Activated T-cell treated with anti-CD3 and anti-CD28 coated beads for 24 hours (primary cell): ENCODE measurements around the gene PHYH.
"Not testable (repeated sequence)": the region's sequence is repeated elsewhere in the genome, so short reads cannot be mapped to it uniquely, and the experiment has no call there.

ENCODE experiments used
- DNase-seq: peaks from one replicate; pipeline ENCODE4 v3.0.0-alpha.2; 2020; ENCODE audit warnings: low read depth

PHYH gene

DNA sequence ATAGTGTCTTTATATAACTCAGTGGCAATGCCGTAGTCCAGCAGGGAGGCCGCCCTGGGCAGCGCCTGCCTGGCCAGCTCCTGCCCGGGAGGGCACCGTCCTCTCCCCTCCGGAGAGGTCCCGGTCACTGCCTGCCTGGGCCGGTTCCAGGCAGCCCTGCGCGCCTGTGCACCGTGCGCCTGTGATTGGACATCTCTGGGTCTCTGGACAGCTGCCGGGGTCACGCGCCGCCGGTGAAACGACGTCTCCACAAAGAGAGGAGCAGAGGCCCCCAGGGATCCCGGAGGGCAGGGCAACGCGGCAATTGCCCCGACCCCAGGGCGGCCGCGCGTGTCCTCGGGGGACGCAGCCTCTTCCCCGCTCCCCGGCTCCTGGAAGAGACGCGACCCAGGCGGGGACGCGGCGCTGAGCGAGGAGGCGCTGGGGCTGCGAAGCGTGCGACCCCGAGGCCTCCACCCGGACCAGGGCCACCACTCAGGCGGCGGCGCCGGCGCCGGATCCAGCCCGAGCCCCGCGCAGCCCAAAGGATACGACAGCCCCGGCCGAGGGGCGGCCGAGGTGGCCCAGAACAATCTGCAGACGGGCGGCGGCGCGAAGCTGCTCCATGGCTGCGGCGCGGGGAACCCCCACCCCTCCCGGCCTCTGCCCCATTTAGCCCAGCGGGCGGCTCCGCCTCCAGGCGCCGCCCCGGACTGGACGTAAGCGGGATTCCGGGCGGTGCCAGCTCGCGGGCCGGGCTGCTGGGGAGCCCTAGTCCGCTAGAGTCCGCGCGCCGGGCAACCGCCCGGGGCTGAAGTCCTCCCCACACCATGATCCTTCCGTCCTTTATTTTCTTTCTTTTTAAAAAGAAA lies at the start of gene PHYH:
Gene PHYH, minus strand, starts transcription at position 628 of the 851 bp plus-strand sequence. Its CDS starts 22 bp downstream, at position 606.
- peak; percentile 68 for DNase-seq

DNA sequence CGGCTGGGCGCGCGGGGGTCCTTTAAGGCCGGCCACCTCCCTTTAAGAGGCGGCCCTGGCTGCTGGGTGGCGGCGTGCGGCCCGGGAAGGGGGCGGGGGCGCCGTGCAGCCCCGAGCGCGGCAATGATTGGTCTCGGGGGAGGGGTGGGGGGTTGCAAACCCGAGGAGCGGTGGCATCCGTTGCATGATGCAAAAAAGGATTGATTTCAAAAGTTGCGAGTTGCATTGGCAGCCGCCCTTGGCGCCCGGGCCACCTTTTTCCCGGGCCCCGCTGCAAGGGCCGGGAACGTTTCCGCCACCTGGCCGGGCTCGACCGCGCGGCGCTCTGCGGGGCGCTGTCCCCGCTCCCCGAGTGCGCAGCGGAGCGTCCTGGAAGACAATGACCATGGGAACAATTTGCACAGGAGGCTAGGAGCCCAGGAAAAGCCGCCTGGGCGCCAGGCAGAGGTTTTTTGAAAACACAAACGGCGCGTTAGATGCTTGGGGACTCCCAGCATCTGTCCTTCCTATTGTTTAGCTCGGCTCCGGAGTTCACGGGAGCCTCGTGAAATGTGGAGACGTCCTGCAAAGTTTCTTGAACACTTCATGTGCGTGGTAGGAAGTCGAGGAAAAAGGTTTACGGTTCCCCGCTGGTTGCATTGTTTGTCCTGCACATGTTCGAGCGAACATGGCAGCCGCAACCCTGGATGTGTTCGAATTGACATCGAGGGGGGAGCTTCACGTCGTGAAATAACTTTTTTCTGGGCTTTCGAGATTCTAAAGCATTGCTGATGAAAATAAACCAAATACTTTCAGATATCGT lies 48.6 kb upstream of the PHYH start, which contains the start of gene SEPHS1:
Gene SEPHS1, minus strand, starts transcription at position 78 of the 802 bp plus-strand sequence. CDS start 3,343 bp downstream, outside the sequence.
- DNase-seq: peak; percentile 77

DNA sequence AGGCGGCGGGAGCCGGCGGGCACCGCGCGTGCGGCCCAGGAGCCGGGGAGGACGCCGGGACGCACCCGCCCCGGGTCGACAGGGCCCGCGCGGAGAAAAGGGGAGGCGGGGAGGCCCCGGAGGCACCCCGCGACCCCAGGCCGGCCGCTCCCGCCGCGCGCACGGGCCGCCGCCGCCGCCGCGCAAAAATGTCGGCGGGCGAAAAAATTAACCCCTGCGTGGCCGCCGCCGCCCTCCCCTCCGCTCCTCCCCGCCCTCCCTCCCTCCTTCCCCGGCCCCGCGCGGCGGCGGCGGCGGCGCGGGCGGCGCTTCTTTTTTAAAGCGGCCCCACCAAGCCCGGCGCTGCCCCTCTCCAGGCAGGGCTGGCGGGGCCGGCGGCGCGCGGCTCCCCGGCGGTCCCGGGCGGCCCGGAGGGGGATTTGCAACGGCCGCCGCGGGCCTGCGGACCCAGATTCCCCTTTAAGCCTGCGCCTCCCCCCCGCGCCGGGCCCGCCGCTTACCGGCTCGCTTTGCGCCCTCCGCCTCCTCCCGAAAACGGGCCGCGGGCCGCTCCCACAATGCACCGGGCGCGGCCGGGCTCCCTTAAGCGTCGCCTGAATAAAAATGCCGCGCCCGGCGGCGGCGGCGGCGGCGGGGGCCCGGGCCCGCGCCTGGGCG lies 47.8 kb upstream of the PHYH start:
- DNase-seq: peak; percentile 67

DNA sequence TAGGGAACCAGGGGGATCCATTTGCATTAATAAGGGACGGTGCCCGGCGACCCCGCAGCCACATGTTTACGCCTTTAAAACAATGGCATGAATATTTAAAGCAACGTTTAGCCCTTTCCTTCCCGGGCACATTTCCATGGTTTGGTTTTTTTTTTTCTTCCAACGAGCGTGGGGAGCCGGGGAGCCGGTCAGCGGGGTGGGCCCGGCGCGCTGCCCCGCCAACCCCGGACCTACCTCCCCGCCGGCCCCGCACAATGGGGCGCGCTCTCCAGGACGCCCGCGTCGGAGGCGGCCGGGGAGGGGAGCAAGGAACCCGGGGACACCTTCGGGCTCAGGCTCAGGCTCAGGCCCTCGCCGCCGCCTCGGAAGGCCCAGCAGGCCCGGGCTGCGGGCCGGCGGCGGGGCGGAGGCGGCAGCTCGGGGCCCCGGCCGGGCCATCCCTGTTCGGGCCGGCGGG lies 47.2 kb upstream of the PHYH start:
- no peak for DNase-seq

DNA sequence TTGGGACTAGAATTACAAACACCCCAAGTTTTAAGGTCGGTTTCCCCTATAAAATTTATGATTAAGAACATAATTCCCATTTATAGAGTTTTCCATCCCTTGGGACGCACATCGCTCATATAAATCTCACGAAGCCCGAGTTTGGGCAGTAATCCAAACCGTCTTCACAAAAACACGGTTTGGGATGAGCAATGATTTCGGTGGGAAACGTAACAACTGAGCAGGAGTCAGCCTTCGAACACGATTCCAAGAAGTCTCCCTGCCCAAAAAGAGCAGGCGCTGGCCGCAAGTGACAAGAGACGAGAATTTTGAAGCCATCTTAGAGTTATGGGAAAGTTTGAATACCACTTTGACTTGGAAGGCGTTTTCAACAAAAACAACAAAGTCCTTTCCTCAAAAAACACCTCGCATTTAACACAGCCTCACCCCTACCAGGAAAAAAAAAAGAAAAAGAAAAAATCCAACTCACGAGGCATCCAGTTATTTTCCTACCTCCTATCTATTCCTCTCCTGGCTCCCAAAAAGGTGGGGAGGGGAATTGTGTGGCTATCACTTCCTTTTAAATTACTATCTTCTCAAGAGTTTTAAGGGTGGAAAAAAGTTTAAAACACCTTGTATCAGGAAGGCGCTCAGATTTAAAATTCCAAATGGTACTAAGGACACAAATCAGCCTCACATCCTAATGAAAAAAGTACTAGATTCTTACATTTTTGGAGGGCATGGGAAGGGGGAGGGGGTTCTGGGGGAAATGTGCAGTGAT lies 46.6 kb upstream of the PHYH start:
- DNase-seq: no peak

DNA sequence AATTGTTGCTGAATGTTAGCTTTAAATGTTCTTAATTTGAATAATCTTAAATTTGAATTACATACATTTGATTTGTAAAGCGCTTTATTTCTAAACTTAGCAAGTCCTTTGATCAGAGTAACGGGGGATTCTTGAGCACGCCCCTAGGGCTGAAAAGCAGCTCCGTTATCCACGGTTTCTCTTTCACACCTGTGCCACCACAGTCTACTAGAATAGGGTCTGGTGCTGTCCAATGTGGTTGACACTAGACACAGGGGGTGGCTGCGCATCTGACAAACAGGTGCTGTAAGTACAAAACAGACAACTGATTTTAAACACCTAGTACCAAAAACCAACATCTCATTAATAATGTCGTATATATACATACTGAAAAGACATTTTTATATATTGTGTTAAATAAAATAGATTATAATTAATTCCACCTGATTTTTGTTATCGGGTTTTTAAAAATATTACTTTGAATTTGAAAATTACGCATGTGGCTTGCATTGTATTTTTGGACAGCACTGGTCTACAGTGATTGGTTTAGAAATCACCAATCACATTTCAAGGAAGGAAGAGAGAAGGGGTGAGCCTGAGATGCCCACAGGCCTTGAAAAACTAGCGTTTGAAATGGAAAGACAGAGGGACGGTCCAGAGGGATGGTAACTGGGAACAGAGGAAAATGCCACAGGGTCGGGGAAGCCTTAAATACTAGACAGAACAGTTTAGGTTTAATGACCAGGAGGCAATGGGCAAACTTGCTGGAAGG lies 40.9 kb upstream of the PHYH start:
- DNase-seq: no peak

DNA sequence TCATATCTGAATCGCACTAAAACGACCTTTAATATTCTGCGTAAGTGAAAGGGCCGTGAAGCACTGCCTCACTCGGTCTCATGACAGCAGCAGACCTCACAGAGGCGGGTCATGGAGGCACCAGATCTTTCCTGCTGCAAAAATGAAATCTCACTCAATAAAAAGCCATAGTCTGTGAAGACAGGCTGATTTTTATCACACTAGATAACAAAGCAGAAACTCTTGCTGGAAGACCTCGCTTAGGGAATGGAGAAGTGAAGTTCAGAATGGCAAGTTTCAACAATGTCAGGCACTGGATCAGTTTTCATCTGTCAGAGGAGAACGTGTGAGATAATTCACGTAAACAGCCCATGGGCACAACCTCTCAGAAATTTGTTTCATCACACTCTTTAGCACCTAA lies 40.2 kb upstream of the PHYH start:
- no peak for DNase-seq

DNA sequence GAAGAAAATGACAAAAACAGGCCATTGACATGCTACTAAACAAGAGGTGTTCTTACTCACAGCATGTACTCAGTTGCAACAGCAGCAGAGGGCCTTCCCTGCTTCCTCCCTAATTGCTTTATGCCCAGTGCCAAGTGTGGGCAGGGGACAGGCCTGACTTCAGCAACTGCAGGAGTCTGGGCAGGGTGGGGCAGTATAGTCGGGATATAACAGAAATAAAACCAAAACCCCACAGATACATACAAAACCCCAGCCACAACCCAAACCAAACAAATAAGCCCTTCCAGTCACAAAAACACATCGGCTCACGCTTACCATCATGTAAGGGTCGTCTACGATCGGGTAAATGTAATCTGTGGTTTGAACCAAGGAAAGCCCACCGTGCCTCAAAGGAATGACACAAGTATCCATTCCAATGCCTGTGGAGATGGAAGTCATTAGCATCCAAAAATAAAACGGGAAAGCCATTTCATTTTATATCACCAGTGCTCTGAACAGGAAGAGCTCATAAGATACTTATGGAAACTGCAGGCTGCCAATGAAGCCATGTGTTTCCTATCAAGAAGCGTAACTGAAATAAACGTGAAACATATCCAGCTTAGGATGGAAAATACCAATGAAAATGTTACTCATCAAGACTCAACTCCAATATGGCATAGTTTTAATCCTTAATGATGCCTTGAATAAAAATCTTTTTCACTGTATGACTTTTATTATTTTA lies 38.7 kb upstream of the PHYH start:
- DNase-seq: no peak

DNA sequence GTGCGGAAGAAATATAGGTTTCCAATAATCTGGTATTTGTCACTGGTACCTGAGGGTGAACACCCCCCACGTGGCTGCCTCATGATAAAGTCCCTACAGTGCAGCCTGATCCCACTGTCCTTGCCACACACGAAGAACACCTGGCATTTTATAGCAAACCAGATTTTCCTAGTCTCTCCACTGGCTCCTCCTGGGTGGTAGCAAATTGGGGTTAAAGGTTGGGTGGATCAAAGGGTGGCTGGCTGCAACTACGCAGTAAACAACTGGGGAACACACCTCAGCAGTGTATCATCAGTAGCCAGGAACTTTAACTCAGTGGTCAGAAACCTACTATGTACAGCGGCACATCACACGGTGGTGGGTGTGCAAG lies 37.9 kb upstream of the PHYH start:
- DNase-seq: no peak

DNA sequence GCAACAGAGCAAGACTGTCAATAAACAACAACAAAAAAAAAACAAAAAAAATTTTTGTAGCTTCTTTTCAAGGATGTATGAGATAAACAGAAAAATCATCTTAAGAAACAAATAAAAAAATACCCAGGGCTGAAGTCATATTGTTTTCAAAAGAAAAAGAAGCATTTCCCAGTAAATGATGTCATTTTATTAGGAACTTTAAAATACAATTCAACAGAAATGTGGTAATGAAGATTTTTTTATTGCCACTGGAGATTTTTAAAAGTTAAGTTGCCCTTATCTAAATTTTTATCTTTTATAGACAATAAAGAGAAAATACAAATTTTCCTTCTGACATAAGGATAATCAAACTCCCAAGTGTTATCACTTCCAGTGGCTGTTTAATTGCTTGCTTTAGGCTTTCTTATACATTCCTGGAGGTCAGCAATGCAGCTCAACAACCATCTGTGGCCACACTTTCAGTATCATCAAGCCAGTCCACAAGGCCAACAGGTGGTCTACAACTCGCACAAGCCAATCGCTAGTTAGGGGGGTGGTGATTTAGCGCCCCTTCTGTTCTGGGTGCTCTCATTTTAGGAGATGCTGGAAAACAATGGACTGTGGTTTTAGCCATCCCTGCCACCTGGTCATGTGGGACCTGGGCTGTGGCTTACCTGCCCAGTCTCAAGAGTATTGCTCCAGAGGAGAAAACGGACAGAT lies 37.4 kb upstream of the PHYH start:
- no peak for DNase-seq

DNA sequence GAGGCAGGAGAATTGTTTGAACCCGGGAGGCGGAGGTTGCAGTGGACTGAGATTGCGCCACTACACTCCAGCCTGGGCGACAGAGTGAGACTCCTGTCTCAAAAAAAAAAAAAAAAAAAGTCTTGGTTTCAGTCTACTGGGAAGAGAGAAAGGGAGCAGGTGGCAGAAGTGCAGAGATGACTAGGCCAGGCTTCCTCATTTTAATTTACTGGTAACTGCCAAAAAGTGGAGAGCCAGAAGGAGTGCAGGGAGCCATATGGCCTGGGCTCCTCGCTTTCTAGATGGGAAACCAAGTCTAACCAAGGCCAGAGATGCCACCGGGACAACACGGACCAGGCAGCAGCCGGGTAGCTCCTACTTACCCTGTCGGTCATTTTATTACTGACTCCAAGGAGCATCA lies 36.0 kb upstream of the PHYH start:
- no peak for DNase-seq

DNA sequence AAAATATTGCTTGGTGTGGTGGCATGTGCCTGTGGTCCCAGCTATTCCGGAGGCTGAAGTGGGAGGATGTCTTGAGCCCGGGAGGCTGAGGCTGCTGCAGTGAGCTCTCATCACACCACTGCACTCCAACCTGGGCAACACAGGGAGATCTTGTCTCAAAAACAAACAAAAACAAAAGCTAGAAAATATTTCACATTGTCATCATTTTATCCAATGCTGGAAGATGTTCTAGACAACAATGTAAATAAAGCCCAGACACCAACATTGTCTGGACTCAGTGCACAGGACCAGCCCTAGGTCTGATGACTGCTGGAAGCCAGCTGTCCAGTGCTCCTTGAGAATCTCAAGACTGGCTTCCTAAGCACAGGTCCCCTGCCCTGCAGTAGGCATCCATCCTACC lies 34.7 kb upstream of the PHYH start:
- DNase-seq: no peak

DNA sequence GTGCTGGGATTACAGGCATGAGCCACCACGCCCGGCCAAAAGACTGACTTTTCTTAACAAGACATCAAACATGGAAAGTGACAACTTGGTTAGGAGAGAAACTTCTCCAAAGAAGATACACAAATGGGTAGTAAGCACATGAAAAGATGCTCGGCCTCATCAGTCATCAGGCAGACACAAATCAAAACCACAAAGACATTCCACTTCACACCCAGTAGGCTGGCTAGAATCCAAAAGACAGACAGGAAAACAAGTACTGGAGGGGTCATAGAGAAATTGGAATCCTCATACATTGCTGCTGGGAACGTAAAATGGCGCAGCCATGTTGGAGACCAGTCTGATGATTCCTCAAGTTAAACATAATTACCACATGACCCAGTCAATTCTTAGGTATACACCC lies 31.8 kb upstream of the PHYH start:
- DNase-seq: no peak

DNA sequence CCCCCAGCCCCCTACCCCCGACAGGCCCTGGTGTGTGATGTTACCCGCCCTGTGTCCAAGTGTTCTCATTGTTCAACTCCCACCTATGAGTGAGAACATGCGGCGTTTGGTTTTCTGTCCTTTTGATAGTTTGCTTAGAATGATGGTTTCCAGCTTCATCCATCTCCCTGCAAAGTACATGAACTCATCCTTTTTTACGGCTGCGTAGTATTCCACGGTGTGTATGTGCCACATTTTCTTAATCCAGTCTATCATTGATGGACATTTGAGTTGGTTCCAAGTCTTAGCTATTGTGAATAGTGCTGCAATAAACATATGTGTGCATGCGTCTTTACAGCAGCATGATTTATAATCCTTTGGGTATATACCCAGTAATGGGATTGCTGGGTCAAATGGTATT lies 31.1 kb upstream of the PHYH start:
- not testable (repeated sequence) for DNase-seq

DNA sequence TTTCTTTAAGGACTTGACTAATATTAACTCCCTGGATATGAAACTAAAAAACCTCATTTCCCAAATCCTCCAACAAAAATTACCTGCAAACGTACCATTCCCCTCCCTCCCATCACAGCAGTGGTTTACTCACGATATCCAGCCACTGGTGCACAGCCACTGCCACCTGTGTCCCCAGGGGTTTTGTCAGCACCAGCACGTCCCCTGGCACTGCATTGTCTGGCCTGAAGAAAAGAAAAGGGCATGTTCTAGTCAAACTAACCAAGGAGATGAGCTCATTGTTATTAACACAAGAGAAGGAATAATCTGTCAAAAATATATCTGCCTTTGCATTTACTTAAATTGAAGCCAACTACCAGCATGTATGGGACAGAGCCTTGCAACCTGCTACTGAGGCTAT lies 29.7 kb upstream of the PHYH start:
- no peak for DNase-seq

DNA sequence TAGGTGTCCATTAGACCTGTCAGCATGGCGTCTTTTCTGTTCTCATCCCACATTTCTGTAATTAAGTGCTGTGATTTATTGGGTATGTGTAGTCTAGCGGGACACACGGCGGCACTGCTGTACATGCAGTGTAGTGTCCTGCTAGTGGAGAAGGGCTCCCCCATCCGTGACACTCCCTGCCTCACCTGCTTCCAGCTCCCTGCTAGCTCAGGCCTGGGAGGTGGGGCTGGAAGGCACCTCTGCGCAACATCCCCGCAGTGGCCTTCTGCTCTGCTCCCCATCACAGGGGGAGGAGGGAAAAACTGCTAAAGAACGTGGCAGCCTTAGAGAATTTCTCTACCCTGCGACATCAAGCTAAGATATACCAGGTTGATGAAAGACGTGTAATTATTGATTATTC lies 28.7 kb upstream of the PHYH start:
- DNase-seq: no peak

DNA sequence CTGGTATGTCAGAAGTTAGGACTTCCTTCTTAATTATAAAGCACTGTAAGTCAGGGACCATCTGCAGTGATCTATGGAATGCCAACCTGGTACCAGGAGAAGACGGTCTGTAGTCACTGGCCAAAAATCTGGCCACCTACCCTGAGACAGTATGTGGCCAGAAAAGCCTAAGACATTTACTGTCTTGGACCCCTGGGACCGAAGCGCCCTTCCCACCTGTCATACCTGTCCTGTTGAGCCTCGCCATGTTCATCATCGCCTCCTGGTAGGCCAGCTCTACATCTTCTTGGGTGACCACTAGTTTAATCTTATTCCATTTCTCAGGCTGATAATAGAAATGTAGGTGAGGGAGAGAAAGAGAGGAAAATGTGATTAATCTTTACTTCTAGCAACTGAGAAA lies 28.3 kb upstream of the PHYH start:
- no peak for DNase-seq

DNA sequence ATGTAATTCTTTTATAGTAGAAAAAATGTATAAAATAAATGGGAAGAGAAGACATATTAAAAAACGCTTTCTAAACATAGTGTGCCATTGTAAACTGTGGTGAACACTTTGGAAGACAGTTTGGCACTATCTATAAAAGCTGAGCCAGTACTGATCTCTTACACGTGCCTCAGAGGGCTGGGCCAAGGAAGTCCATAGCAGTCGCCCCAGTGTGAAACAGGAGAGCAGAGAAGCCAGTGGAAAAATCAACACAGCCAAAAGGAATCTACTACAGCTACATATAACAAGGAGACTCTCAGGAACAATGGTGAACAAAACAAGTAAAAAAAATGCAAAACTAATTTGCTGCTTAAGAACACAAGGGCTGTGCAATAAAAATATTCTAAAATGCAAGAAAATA lies 27.7 kb upstream of the PHYH start:
- DNase-seq: no peak

DNA sequence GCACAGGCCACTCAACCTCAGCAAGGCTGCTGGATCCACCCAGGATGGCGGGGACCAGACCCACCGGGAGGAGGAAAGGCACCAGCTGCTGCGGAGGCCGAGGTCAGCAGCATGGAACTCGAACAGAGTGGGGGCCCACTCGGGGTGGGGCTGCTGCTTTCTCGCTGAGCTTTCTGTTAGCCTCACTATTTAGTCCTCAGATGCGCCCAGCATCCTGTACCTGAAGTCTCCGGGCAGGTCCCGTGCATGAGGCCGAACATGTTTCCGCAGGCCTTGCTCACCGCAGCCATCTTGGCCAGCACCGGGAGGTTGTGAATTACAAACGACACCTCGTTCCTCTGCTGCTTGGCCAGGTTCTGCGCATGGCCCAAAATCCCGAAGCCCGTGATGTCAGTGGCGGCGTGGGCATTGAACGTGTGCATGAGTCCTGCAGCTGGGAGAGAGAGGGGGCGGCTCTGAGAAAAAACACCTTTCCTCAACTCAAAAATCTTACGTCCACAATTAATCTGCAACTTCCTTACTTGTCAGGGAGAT lies 22.8 kb upstream of the PHYH start:
- DNase-seq: no peak

DNA sequence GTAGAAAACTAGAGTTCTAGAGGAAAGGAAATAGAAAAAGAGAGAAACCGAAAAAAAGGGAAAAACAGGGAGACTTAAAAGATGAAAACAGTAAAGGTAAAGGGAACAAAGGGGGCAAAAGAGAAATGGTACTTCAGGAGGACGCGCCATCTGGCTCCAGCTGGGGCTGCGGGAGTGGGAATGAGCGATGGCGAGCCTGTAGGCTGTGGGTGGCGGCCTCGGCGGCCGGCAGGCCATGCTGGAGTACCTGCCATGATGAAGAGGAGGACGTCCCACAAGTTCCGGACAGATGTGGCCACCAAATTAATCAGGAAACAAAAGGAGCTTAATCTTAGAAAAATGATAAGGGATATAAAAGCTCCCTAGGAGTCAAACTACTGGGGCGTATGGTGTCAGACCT lies 21.7 kb upstream of the PHYH start:
- DNase-seq: no peak
